GM10248 (cell line): ENCODE data around the gene SPATA31D4.
"Not testable (repeated sequence)": the region's sequence is repeated elsewhere in the genome, so short reads cannot be mapped to it uniquely, and the experiment has no call there.

Experiments used
- CTCF ChIA-PET: fragments of 300-600 bp; sonication (Branson Sonifier 250); formaldehyde crosslinking; extraction: SDS; loops from one replicate; lab custom pipeline; 2021; ENCODE audit warnings: antibody characterized with exemption; lab: Yijun Ruan, JAX
- POLR2A ChIA-PET: fragments of 350-650 bp; sonication (Branson Sonifier 250); formaldehyde crosslinking; extraction: SDS; loops from one replicate; lab custom pipeline; 2020; ENCODE audit warnings: antibody characterized with exemption; lab: Yijun Ruan, JAX
- DNase-seq: peaks from one replicate; pipeline ENCODE4 v3.0.0; 2012; ENCODE audit errors: extremely low spot score
- TF ChIP-seq, protein P1 (sequence below): IDR thresholded peaks from 2 replicates; pipeline ENCODE4 v1.5.1; 2012; ENCODE audit warnings: mild to moderate bottlenecking, low read depth; ENCODE audit errors: extremely low read depth, missing control alignments, control extremely low read depth

SPATA31D4 gene

DNA sequence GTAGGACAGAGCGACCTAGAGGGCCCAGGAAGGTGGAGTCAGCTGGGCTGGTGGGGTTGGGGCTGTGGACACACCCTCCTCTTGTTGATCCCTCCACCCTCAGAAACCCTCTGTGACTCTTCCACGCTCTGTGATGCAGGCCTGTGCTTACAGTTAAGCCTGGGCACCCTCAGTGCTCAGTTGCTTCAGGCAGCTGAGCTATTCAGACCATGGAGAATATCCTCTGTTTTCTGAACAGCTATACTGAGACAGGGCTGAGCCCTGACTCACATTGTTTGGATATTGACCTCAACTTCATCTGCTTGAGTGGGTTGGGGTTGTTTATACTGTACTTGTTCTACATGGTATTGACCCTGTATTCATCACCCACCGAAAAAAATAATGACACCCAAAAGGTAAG lies at the start of gene SPATA31D4:
TSS of gene SPATA31D4 (plus strand) at position 124 of the 400 bp plus-strand sequence. CDS start at position 210, 86 bp downstream.
- DNase-seq, POLR2A ChIA-PET, CTCF ChIA-PET: not testable (repeated sequence)

DNA sequence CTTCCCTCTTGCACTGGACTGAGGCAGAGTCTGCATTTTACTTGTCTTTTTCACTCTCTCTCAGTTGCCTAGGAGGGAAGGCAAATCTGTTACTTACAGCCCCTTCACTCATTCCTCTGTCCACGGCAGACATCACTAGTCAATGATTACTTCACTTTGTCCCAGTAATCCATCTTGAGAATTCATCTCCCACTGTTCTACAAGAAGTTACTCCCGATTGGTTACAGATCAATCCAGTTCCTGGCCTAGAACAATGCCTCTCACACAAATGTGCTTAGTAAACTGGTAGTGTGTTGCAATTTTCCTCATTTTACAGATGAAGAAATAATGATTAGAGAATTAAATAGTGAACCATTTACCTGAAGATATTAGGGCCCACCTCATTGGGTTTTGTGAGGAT lies 49.7 kb upstream of the SPATA31D4 start:
- CTCF ChIA-PET: no interaction called here
- TF ChIP-seq, protein P1, sequence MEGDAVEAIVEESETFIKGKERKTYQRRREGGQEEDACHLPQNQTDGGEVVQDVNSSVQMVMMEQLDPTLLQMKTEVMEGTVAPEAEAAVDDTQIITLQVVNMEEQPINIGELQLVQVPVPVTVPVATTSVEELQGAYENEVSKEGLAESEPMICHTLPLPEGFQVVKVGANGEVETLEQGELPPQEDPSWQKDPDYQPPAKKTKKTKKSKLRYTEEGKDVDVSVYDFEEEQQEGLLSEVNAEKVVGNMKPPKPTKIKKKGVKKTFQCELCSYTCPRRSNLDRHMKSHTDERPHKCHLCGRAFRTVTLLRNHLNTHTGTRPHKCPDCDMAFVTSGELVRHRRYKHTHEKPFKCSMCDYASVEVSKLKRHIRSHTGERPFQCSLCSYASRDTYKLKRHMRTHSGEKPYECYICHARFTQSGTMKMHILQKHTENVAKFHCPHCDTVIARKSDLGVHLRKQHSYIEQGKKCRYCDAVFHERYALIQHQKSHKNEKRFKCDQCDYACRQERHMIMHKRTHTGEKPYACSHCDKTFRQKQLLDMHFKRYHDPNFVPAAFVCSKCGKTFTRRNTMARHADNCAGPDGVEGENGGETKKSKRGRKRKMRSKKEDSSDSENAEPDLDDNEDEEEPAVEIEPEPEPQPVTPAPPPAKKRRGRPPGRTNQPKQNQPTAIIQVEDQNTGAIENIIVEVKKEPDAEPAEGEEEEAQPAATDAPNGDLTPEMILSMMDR: no peak
- no peak for DNase-seq
- POLR2A ChIA-PET: no interaction called here

- no peak for DNase-seq
- POLR2A ChIA-PET: no interaction called here
These were observed 48.7 kb upstream of the SPATA31D4 start for GRCh38 chr9:81879501-81879916.

DNA sequence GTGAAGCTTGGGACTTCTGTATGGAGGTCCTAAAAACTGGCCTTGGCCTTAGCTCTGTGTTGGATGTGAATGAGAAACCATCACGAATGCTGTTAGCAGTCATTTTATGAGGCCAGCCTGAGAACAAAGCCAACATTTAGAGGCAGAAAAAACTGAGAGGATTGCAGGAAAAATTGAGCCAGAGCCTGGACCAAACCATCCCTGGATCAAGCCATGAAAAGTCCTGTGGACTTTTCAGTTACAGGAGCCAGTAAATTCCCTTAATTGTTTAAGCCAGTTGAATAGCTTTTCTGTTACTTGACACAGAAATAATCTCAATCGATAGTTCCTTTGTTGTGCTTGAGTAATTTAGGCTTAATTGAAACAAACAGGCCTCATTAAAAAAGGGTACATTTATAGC lies 42.6 kb upstream of the SPATA31D4 start:
- no peak for DNase-seq
- ChIA-PET POLR2A (no interaction called here), CTCF (interaction anchor here (1.1 kb wide), 1 partner anchor 10 kb away, joined by 3 read pairs; no protein-coding TSS in a partner anchor)
- TF ChIP-seq, protein P1: no peak

More at GRCh38 chr9:81879501-81879916, 48.7 kb upstream of the SPATA31D4 start:
- TF ChIP-seq, protein P1: no peak
- CTCF ChIA-PET: no interaction called here

GRCh38 chr9:81886665-81887064 lies 41.6 kb upstream of the SPATA31D4 start:
- TF ChIP-seq, protein P1: no peak
- POLR2A ChIA-PET: no interaction called here
- DNase-seq: no peak
- CTCF ChIA-PET: no interaction called here

- POLR2A ChIA-PET: interaction anchor here (0.5 kb wide), 1 partner anchor 1483 kb away, joined by 3 read pairs; no protein-coding TSS in a partner anchor
- TF ChIP-seq, protein P1: no peak
- DNase-seq: no peak
- CTCF ChIA-PET: no interaction called here
These were observed 38.1 kb upstream of the SPATA31D4 start for GRCh38 chr9:81890104-81890503.

DNA sequence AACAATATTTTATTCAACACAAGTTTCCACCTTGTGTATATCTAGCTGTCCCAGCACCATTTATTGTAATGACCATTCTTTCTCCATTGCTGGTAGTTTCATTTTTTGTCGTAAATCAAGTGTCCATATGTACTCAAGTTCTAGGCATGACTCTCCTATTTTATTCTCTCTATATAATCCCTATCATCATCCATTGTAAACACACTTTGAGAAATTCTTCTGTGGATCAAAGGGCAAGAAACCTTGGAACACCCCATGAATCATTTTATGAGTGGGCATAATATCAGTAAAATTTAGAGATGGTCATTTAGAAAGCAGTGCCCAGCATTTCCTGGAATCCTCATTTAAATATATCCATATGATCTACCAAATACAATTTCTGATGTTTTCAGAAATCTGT lies 35.8 kb upstream of the SPATA31D4 start:
- TF ChIP-seq, protein P1: no peak
- CTCF ChIA-PET: no interaction called here
- no peak for DNase-seq
- POLR2A ChIA-PET: no interaction called here
